CD4-positive, alpha-beta T cell (primary cell): ENCODE results near the gene PPP1R15A. TPM values are rescaled to one million over a fixed set of nuclear protein-coding genes. Genes with fewer than 3 reads are reported as not detected.

Experiments
- ATAC-seq: fragments of 200-7000 bp; cut with Tn5 transposase; one replicate; pipeline ENCODE4 v1.10.0; 2022; ENCODE audit warnings: mild to moderate bottlenecking; ENCODE audit not compliant: poor library complexity
- CTCF ChIA-PET: fragments of 350-600 bp; sonication (Branson Sonifier 250); formaldehyde crosslinking; loops from one replicate; lab custom pipeline; 2021; ENCODE audit warnings: antibody characterized with exemption, inconsistent platforms; lab: Charles Lee
- POLR2A ChIA-PET: fragments of 350-600 bp; sonication (Branson Sonifier 250); formaldehyde crosslinking; loops from one replicate; lab custom pipeline; 2021; ENCODE audit warnings: antibody characterized with exemption, inconsistent platforms; lab: Charles Lee
- DNase-seq, 14 experiments: peaks; one replicate each; pipeline ENCODE4 v3.0.0-alpha.2; 2013 to 2020; ENCODE audit warnings: mixed read lengths in 2 of 14
- H3K27ac ChIP-seq, 2 donors: one replicate each; pipeline versions ENCODE4 v1.5.1 to v1.7.0; 2013; ENCODE audit warnings: low read length in 2 of 2, low read depth in 1 of 2, mild to moderate bottlenecking in 1 of 2
- H3K27me3 ChIP-seq, 2 experiments: 1 replicate in 1 of 2; 2 replicates in 1 of 2; pipeline versions ENCODE4 v1.6.1 to v1.7.0; 2013; ENCODE audit warnings: low read length in 2 of 2, control low read depth in 1 of 2, mild to moderate bottlenecking in 1 of 2, moderate library complexity in 1 of 2; ENCODE audit not compliant: insufficient read depth in 2 of 2, control insufficient read depth in 1 of 2
- H3K36me3 ChIP-seq: one replicate; pipeline ENCODE4 v1.6.1; 2013; ENCODE audit warnings: low read length, control low read depth; ENCODE audit not compliant: insufficient read depth
- H3K4me1 ChIP-seq: one replicate; pipeline ENCODE4 v1.6.1; 2013; ENCODE audit warnings: low read length, control low read depth; ENCODE audit not compliant: insufficient read depth
- H3K4me3 ChIP-seq: one replicate; pipeline ENCODE4 v1.5.1; 2013; ENCODE audit warnings: mild to moderate bottlenecking, low read length, moderate library complexity
- H3K9me3 ChIP-seq, 2 experiments: 1 replicate in 1 of 2; 2 replicates in 1 of 2; pipeline versions ENCODE4 v1.6.1 to v1.7.0; 2013; ENCODE audit warnings: low read length in 2 of 2, mild to moderate bottlenecking in 2 of 2, control low read depth in 1 of 2, moderate library complexity in 1 of 2; ENCODE audit not compliant: control insufficient read depth in 1 of 2, insufficient read depth in 1 of 2
- H3K27ac Mint-ChIP-seq: one replicate; pipeline ENCODE4 v1.8.0; 2020; ENCODE audit warnings: mixed read lengths
- H3K27me3 Mint-ChIP-seq: one replicate; pipeline ENCODE4 v1.8.0; 2021; ENCODE audit warnings: mixed read lengths
- H3K36me3 Mint-ChIP-seq: one replicate; pipeline ENCODE4 v1.8.0; 2021; ENCODE audit warnings: low read depth, mixed read lengths
- H3K4me1 Mint-ChIP-seq: one replicate; pipeline ENCODE4 v1.8.0; 2021; ENCODE audit warnings: low read depth, mixed read lengths
- H3K4me3 Mint-ChIP-seq: one replicate; pipeline ENCODE4 v1.8.0; 2020; ENCODE audit warnings: mild to moderate bottlenecking, mixed read lengths
- H3K9me3 Mint-ChIP-seq: one replicate; pipeline ENCODE4 v1.8.0; 2020; ENCODE audit warnings: mixed read lengths
- CTCF ChIP-seq: fragments of 200-600 bp; IDR thresholded peaks from one replicate; pipeline ENCODE4 v1.8.0; 2022; ENCODE audit warnings: antibody characterized with exemption, mild to moderate bottlenecking
- intact Hi-C, 2 experiments: fragments of 100-400 bp; cut with DNase I in 1 of 2; cut with micrococcal nuclease in 1 of 2; formaldehyde crosslinking; loops; one replicate each; pipeline versions ENCODE4 v1.15.1 to v1.9.0; 2023 to 2025; cut with DNase I, micrococcal nuclease
- total RNA-seq, 174 experiments: library from RNA in 2 of 174; stranded (reverse) in 2 of 174; gene quantifications; one replicate each; pipeline ENCODE4 v1.2.3 and lab custom pipeline; 2021 to 2026

The PPP1R15A gene
- total RNA-seq, 2 experiments from 2014 or later, result 569 to 584 TPM

DNA sequence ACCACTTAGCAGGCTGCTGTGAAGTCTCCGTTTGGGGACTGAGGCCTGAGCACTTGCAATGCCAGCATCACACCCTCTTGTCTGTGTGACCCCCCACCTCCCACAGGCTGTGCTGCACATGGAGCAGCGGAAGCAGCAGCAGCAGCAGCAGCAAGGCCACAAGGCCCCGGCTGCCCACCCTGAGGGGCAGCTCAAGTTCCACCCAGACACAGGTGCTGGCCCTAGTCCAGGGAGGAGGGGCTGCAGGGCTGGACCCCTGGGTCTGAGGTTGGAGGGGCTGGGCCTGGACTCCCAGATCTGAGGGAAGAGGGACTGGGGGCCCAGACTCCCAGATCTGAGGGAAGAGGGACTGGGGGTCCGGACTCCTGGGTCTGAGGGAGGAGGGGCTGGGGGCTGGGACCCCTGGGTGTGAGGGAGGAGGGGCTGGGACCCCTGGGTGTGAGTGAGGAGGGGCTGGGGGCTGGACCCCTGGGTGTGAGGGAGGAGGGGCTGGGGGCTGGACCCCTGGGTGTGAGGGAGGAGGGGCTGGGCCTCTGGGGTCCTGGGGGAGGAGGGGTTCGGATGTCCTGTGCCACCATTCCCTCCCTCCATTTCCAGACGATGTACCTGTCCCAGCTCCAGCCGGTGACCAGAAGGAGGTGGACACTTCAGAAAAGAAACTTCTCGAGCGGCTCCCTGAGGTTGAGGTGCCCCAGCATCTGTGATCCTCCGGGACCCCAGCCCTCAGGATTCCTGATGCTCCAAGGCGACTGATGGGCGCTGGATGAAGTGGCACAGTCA lies 49.7 kb downstream of the PPP1R15A start:
- Mint-ChIP-seq H3K4me3 (no peak overlapping the region), H3K27ac (no peak overlapping the region), H3K27me3 (no peaks in the 10 kb centered on the region), H3K9me3 (no peaks in the 10 kb centered on the region), H3K4me1 (peaks cover 7% of the 10 kb centered on the region), H3K36me3 (peaks cover 42% of the 10 kb centered on the region)
- CTCF ChIA-PET, result no interaction called here
- POLR2A ChIA-PET, result no interaction called here
- intact Hi-C loops, result no loop called here
- DNase-seq (no peak), ATAC-seq (no peak)
- no peak overlapping the region for H3K27ac ChIP-seq
- peaks cover 3% of the 10 kb centered on the region for H3K4me1 ChIP-seq
- TF ChIP-seq CTCF, result no peak
- no peaks in the 10 kb centered on the region for H3K27me3 ChIP-seq
- no peak overlapping the region for H3K4me3 ChIP-seq
- no peaks in the 10 kb centered on the region for H3K9me3 ChIP-seq
- peaks cover 38% of the 10 kb centered on the region for H3K36me3 ChIP-seq

- DNase-seq (no peak), ATAC-seq (no peak)
- no peak for TF ChIP-seq CTCF
- Mint-ChIP-seq H3K27ac (no peak overlapping the region), H3K4me3 (no peak overlapping the region), H3K36me3 (peaks cover 37% of the 10 kb centered on the region), H3K4me1 (peaks cover 10% of the 10 kb centered on the region), H3K9me3 (no peaks in the 10 kb centered on the region), H3K27me3 (no peaks in the 10 kb centered on the region)
- H3K4me1 ChIP-seq, result peaks cover 5% of the 10 kb centered on the region
- ChIA-PET POLR2A (no interaction called here), CTCF (no interaction called here)
- no peaks in the 10 kb centered on the region for H3K27me3 ChIP-seq
- no peaks in the 10 kb centered on the region for H3K9me3 ChIP-seq
- peaks cover 33% of the 10 kb centered on the region for H3K36me3 ChIP-seq
- intact Hi-C loops, result no loop called here
- H3K4me3 ChIP-seq, result no peak overlapping the region
- H3K27ac ChIP-seq, result no peak overlapping the region
Measured at GRCh38 chr19:48922548-48923490, 50.6 kb downstream of the PPP1R15A start.

DNA sequence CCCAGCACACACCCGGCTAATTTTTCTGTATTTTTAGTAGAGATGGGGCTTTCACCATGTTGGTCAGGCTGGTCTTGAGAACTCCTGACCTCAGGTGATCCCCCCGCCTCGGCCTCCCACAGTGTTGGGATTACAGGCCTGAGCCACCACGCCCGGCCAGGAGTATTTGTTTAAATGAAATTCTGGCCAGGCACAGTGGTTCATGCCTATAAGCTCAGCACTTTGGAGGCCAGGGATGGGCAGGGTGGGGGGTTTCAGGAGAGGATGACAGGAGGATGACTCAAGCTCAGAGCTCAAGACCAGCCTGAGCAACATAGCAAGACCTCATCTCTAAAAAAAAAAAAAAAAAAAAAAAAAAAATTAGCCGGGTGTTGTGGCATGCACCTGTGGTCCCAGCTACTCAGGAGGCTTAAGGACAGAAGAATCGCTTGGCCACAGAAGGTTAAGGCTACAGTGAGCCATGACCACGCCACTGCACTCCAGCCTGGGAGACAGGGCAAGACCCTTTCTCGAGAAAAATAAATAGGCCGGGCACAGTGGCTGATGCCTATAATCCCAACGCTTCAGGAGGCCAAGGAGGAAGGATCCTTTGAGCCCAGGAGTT lies 53.1 kb downstream of the PPP1R15A start:
- Histone ChIP-seq H3K36me3 (peaks cover 19% of the 10 kb centered on the region), H3K4me1 (peaks cover 5% of the 10 kb centered on the region), H3K27ac (no peak overlapping the region), H3K9me3 (no peaks in the 10 kb centered on the region), H3K27me3 (no peaks in the 10 kb centered on the region), H3K4me3 (no peak overlapping the region)
- ChIA-PET POLR2A (interaction anchor here (1.2 kb wide), 1 partner anchor 11 kb away, joined by 5 read pairs; no protein-coding TSS in a partner anchor), CTCF (no interaction called here)
- no peak for TF ChIP-seq CTCF
- Mint-ChIP-seq H3K4me1 (peaks cover 10% of the 10 kb centered on the region), H3K27me3 (no peaks in the 10 kb centered on the region), H3K4me3 (no peak overlapping the region), H3K27ac (no peak overlapping the region), H3K36me3 (peaks cover 21% of the 10 kb centered on the region), H3K9me3 (no peaks in the 10 kb centered on the region)
- ATAC-seq (no peak), DNase-seq (no peak)
- intact Hi-C loops, result no loop called here

Other genes starting within 250 kb of the PPP1R15A start
- gene DBP, start 235.0 kb upstream of the PPP1R15A start, total RNA-seq, result 10 to 100 TPM; 48.3 to 55.6 TPM
- 10 to 100 TPM; 11.0 to 12.4 TPM for gene CA11, start 226.2 kb upstream of the PPP1R15A start, total RNA-seq
- 1 to 10 TPM; 2.7 to 3.0 TPM for gene NTN5, start 199.4 kb upstream of the PPP1R15A start, total RNA-seq
- not detected for gene FUT2, start 176.4 kb upstream of the PPP1R15A start, total RNA-seq
- under 1 TPM; 0.47 to 0.50 TPM for gene MAMSTR, start 152.7 kb upstream of the PPP1R15A start, total RNA-seq
- gene RASIP1, start 131.8 kb upstream of the PPP1R15A start, total RNA-seq, result under 1 TPM; 0.55 to 0.56 TPM
- not detected for gene IZUMO1, start 125.5 kb upstream of the PPP1R15A start, total RNA-seq
- gene FUT1, start 119.8 kb upstream of the PPP1R15A start, total RNA-seq, result not detected
- not detected for gene FGF21, start 116.9 kb upstream of the PPP1R15A start, total RNA-seq
- gene BCAT2, start 61.4 kb upstream of the PPP1R15A start, total RNA-seq, result 10 to 100 TPM; 10.5 to 11.0 TPM
- gene HSD17B14, start 35.9 kb upstream of the PPP1R15A start, total RNA-seq, result 1 to 10 TPM in 1 of 2 experiments, under 1 TPM in 1; 0.93 to 1.3 TPM
- gene PLEKHA4, start 3.8 kb upstream of the PPP1R15A start, total RNA-seq, result 1 to 10 TPM; 1.4 to 2.7 TPM
- not detected for gene TULP2, start 26.3 kb downstream of the PPP1R15A start, total RNA-seq
- 10 to 100 TPM; 73.7 to 77.0 TPM for gene NUCB1, start 27.9 kb downstream of the PPP1R15A start, total RNA-seq
- gene DHDH, start 61.3 kb downstream of the PPP1R15A start, total RNA-seq, result 1 to 10 TPM; 1.1 to 1.8 TPM
- gene BAX, start 82.5 kb downstream of the PPP1R15A start, total RNA-seq, result 10 to 100 TPM; 52.9 to 60.4 TPM
- 100 to 1,000 TPM; 616 to 627 TPM for gene FTL, start 92.9 kb downstream of the PPP1R15A start, total RNA-seq
- 10 to 100 TPM; 13.2 to 14.1 TPM for gene GYS1, start 120.9 kb downstream of the PPP1R15A start, total RNA-seq
- gene RUVBL2, start 121.5 kb downstream of the PPP1R15A start, total RNA-seq, result 10 to 100 TPM; 10.7 to 12.3 TPM
- not detected for gene LHB, start 144.7 kb downstream of the PPP1R15A start, total RNA-seq
- gene CGB3, start 151.9 kb downstream of the PPP1R15A start, total RNA-seq, result not detected
- gene CGB2, start 159.5 kb downstream of the PPP1R15A start, total RNA-seq, result not detected
- not detected for gene CGB1, start 164.5 kb downstream of the PPP1R15A start, total RNA-seq
- gene CGB5, start 171.4 kb downstream of the PPP1R15A start, total RNA-seq, result not detected
- not detected for gene CGB8, start 176.7 kb downstream of the PPP1R15A start, total RNA-seq
- gene CGB7, start 185.3 kb downstream of the PPP1R15A start, total RNA-seq, result not detected
- gene NTF4, start 192.4 kb downstream of the PPP1R15A start, total RNA-seq, result not detected
- not detected for gene KCNA7, start 200.3 kb downstream of the PPP1R15A start, total RNA-seq
- 100 to 1,000 TPM; 375 to 397 TPM for gene SNRNP70, start 213.0 kb downstream of the PPP1R15A start, total RNA-seq
- gene LIN7B, start 241.9 kb downstream of the PPP1R15A start, total RNA-seq, result 1 to 10 TPM; 6.4 to 6.6 TPM
- gene C19orf73, start 246.7 kb downstream of the PPP1R15A start, total RNA-seq, result 1 to 10 TPM; 1.5 to 2.3 TPM
- 1 to 10 TPM; 2.0 to 2.8 TPM for gene PPFIA3, start 247.1 kb downstream of the PPP1R15A start, total RNA-seq